ENCODE measurements around the gene VASH1. TPM values are rescaled to one million over a fixed set of nuclear protein-coding genes. Genes with fewer than 3 reads are reported as not detected.

The VASH1 gene
- total RNA-seq, 1 experiment from 2014 or later = 5.2 TPM

GRCh38 chr14:76773188-76773885 is 12.1 kb downstream of the VASH1 start:
- CTCF ChIA-PET = interaction anchor here (0.7 kb wide), 1 partner anchor 30 kb away, joined by 4 read pairs; no protein-coding TSS in a partner anchor
- intact Hi-C loops (cut with micrococcal nuclease; ENCODE audit: unreplicated experiment) = no loop called here
- H3K27ac ChIP-seq (ENCODE audit: low read length) = no peak overlapping the region

More at GRCh38 chr14:76773188-76773885, 12.1 kb downstream of the VASH1 start:
- Histone ChIP-seq H3K36me3 (ENCODE audit: control insufficient read depth, insufficient read depth, low read length) (no peaks in the 10 kb centered on the region), H3K9me3 (ENCODE audit: control insufficient read depth, insufficient read depth, low read depth, low read length) (no peaks in the 10 kb centered on the region), H3K4me3 (ENCODE audit: low read depth in 2 of 2, low read length in 2 of 2) (no peak overlapping the region), H3K4me1 (ENCODE audit: control insufficient read depth, insufficient read depth, low read length) (no peaks in the 10 kb centered on the region; the same call in 1 of the 2 replicates), H3K27me3 (ENCODE audit: control insufficient read depth, insufficient read depth, low read length) (no peaks in the 10 kb centered on the region)
- BruUV-seq (replicated peaks) = no TSS peak
- in situ Hi-C loops (cut with HindIII; ENCODE audit: low pct_unique_long_range_greater_than_20kb, low sequenced_read_pairs) = no loop called here
- ATAC-seq (no peak), DNase-seq (ENCODE audit: low read depth, low spot score) (no peak)
- POLR2A ChIA-PET = no interaction called here
- TF ChIP-seq TCF7L2 (IDR thresholded peaks at IDR 0.05; ENCODE audit: low read depth, low read length) (no peak), CTCF (IDR thresholded peaks at IDR 0.05) (no peak), POLR2AphosphoS5 (IDR thresholded peaks at IDR 0.05; ENCODE audit: low read depth, low read length) (no peak), SIN3A (IDR thresholded peaks at IDR 0.05; ENCODE audit: borderline replicate concordance, insufficient read depth, low read depth, low read length) (no peak), REST (IDR thresholded peaks at IDR 0.05; ENCODE audit: insufficient read depth in 1 of 2, low read depth in 2 of 2, low read length in 1 of 2) (no peak)
